ENCODE results near the gene DPM3. TPM values are rescaled to one million over a fixed set of nuclear protein-coding genes. Genes with fewer than 3 reads are reported as not detected.
A peak's percentile ranks its signal among the peaks of the same experiment; 100 is the strongest.

Gene DPM3
- total RNA-seq, 4 donors from 2014 or later = 43.3 to 154 (median 94.8) TPM

GRCh38 chr1:155094622-155094948 is 45.7 kb downstream of the DPM3 start:
- H3K9me3 ChIP-seq = no peaks in the 10 kb centered on the region
- 75 to 87% methylated on average over 2 of the region's 2 CpGs for WGBS, 2 donors
- no peak overlapping the region for H3K4me3 ChIP-seq (replicated peaks in 1 of 3)
- H3K27me3 ChIP-seq = no peaks in the 10 kb centered on the region
- peak overlapping the region in 2 of 3 donors; percentile 28 to 58 for H3K27ac ChIP-seq
- H3K4me1 ChIP-seq = peaks cover 7 to 22% of the 10 kb centered on the region in 2 donors
- H3K36me3 ChIP-seq = no peaks in the 10 kb centered on the region
- intact Hi-C loops (cut with DNase I) = loop anchor here (5.0 kb wide), 1 partner anchor 33 kb away; the partner anchor contains the start of gene EFNA1
- TF ChIP-seq, protein P1, sequence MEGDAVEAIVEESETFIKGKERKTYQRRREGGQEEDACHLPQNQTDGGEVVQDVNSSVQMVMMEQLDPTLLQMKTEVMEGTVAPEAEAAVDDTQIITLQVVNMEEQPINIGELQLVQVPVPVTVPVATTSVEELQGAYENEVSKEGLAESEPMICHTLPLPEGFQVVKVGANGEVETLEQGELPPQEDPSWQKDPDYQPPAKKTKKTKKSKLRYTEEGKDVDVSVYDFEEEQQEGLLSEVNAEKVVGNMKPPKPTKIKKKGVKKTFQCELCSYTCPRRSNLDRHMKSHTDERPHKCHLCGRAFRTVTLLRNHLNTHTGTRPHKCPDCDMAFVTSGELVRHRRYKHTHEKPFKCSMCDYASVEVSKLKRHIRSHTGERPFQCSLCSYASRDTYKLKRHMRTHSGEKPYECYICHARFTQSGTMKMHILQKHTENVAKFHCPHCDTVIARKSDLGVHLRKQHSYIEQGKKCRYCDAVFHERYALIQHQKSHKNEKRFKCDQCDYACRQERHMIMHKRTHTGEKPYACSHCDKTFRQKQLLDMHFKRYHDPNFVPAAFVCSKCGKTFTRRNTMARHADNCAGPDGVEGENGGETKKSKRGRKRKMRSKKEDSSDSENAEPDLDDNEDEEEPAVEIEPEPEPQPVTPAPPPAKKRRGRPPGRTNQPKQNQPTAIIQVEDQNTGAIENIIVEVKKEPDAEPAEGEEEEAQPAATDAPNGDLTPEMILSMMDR (IDR thresholded peaks at IDR 0.05) = peak in 2 of 6 experiments; percentile 3 to 16
- TF ChIP-seq POLR2A (IDR thresholded peaks at IDR 0.05) = no peak
- no peak for DNase-seq

DNA sequence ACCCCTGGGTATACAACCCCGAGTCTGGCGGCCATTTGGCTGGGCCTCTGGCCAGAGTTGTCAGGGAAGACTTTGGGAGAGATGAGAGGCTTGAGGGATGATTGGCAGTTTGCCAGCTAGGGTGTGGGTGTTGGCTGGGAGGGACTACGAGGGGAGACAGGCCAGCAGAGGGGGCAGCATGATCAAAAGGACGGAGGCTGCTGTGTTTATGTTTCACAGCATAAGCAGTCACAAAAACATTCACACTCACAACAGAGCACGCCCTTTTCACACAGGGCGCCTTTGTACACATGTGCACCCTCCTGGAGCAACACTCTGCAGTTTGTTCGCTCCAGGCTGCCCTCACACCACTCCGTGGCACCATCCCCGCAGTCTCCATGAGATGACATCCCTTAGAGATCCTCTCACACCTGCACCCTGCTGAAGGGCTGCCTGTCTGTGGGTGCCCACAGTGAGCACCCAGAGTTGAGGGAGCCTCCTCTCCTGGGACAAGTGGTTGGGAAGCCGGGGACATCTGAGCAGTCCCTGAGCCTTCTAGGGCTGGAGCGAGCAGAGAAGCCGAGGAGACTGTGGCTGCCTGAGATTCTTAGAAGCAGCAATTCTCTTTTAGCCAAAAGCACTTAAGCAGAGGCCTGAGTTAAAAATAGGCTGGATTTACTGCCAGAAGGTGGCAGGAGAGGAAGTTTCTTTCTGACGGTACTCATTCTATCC is 46.3 kb downstream of the DPM3 start:
- H3K27ac ChIP-seq = peak overlapping the region in 2 of 3 donors; percentile 28 to 58
- no peak for TF ChIP-seq POLR2A (IDR thresholded peaks at IDR 0.05)
- TF ChIP-seq, protein P1 (IDR thresholded peaks at IDR 0.05) = peak in 5 of 6 experiments; percentile 7 to 65 (median 56)
- H3K4me1 ChIP-seq = peaks cover 7 to 22% of the 10 kb centered on the region in 2 donors
- intact Hi-C loops (cut with DNase I) = loop anchor here (5.0 kb wide), 1 partner anchor 33 kb away; the partner anchor contains the start of gene EFNA1
- no peak overlapping the region for H3K4me3 ChIP-seq (replicated peaks in 1 of 3)
- H3K9me3 ChIP-seq = no peaks in the 10 kb centered on the region
- no peaks in the 10 kb centered on the region for H3K36me3 ChIP-seq
- WGBS, 2 donors = 13 to 14% methylated on average over 11 to 13 of the region's 13 CpGs
- no peaks in the 10 kb centered on the region for H3K27me3 ChIP-seq
- DNase-seq = no peak

GRCh38 chr1:155092641-155093040 is 47.7 kb downstream of the DPM3 start:
- Histone ChIP-seq H3K36me3 (no peaks in the 10 kb centered on the region), H3K4me3 (replicated peaks in 1 of 3) (no peak overlapping the region), H3K27ac (no peak overlapping the region), H3K4me1 (peaks cover 7 to 22% of the 10 kb centered on the region in 2 donors), H3K27me3 (no peaks in the 10 kb centered on the region), H3K9me3 (no peaks in the 10 kb centered on the region)
- no peak for TF ChIP-seq POLR2A (IDR thresholded peaks at IDR 0.05)
- TF ChIP-seq, protein P1 (IDR thresholded peaks at IDR 0.05) = no peak
- intact Hi-C loops (cut with DNase I) = loop anchor here (5.0 kb wide), 1 partner anchor 35 kb away; the partner anchor contains the start of gene EFNA1
- no peak for DNase-seq
- WGBS, 2 donors = 83 to 92% methylated on average over 11 to 12 of the region's 12 CpGs

- intact Hi-C loops (cut with DNase I) = loop anchor here (5.0 kb wide), 1 partner anchor 35 kb away; the partner anchor contains the start of gene EFNA1
- no peak overlapping the region for H3K27ac ChIP-seq
- no peak for DNase-seq
Observed at GRCh38 chr1:155092131-155092530, 48.2 kb downstream of the DPM3 start.

More at GRCh38 chr1:155092131-155092530, 48.2 kb downstream of the DPM3 start:
- H3K9me3 ChIP-seq = no peaks in the 10 kb centered on the region
- H3K36me3 ChIP-seq = no peaks in the 10 kb centered on the region
- H3K4me1 ChIP-seq = peaks cover 7 to 27% of the 10 kb centered on the region in 2 donors
- no peak overlapping the region for H3K4me3 ChIP-seq (replicated peaks in 1 of 3)
- 83 to 84% methylated on average over 5 to 6 of the region's 6 CpGs for WGBS, 2 donors
- TF ChIP-seq, protein P1 (IDR thresholded peaks at IDR 0.05) = no peak
- no peak for TF ChIP-seq POLR2A (IDR thresholded peaks at IDR 0.05)
- no peaks in the 10 kb centered on the region for H3K27me3 ChIP-seq
